ENCODE data around the gene CTSW. TPM values are rescaled to one million over a fixed set of nuclear protein-coding genes. Genes with fewer than 3 reads are reported as not detected.

The CTSW gene
- total RNA-seq, 1 donor from 2014 or later: not detected

GRCh38 chr11:65922565-65922964, 42.9 kb downstream of the CTSW start:
- H3K4me1 Mint-ChIP-seq (ENCODE audit: low read depth): peaks cover 14% of the 10 kb centered on the region
- no peak overlapping the region for H3K27ac Mint-ChIP-seq (ENCODE audit: unreplicated experiment)
- no peaks in the 10 kb centered on the region for H3K9me3 Mint-ChIP-seq (ENCODE audit: low read depth)
- TF ChIP-seq, protein P1, sequence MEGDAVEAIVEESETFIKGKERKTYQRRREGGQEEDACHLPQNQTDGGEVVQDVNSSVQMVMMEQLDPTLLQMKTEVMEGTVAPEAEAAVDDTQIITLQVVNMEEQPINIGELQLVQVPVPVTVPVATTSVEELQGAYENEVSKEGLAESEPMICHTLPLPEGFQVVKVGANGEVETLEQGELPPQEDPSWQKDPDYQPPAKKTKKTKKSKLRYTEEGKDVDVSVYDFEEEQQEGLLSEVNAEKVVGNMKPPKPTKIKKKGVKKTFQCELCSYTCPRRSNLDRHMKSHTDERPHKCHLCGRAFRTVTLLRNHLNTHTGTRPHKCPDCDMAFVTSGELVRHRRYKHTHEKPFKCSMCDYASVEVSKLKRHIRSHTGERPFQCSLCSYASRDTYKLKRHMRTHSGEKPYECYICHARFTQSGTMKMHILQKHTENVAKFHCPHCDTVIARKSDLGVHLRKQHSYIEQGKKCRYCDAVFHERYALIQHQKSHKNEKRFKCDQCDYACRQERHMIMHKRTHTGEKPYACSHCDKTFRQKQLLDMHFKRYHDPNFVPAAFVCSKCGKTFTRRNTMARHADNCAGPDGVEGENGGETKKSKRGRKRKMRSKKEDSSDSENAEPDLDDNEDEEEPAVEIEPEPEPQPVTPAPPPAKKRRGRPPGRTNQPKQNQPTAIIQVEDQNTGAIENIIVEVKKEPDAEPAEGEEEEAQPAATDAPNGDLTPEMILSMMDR (IDR thresholded peaks at IDR 0.05): no peak
- no peak overlapping the region for H3K4me3 Mint-ChIP-seq (ENCODE audit: unreplicated experiment)
- H3K36me3 Mint-ChIP-seq (ENCODE audit: low read depth): peaks cover 11% of the 10 kb centered on the region
- no peaks in the 10 kb centered on the region for H3K27me3 Mint-ChIP-seq (ENCODE audit: low read depth)
- DNase-seq (ENCODE audit: low spot score): no peak

DNA sequence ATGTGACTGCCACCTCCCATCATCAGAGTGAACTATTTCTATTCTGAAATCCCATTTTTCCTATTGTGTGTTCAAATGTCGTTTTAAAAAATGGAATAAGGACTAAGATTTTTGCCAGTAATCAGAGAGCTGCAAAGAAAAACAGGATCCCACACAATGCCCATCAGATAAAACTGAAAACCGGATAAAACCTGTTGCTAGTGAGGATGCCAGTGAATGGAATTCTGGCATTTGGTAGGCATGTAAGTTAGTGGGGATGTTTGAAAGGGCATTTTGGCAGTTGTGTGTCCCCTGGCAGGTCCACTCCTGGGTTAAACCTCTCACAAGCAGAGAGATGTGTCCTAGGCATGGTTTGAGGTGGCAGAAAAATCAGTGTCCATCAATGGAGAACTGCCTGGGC, 45.8 kb downstream of the CTSW start:
- no peak overlapping the region for H3K4me3 Mint-ChIP-seq (ENCODE audit: unreplicated experiment)
- no peaks in the 10 kb centered on the region for H3K9me3 Mint-ChIP-seq (ENCODE audit: low read depth)
- no peaks in the 10 kb centered on the region for H3K27me3 Mint-ChIP-seq (ENCODE audit: low read depth)
- no peak overlapping the region for H3K27ac Mint-ChIP-seq (ENCODE audit: unreplicated experiment)
- H3K36me3 Mint-ChIP-seq (ENCODE audit: low read depth): peaks cover 11% of the 10 kb centered on the region
- TF ChIP-seq, protein P1 (IDR thresholded peaks at IDR 0.05): no peak
- peaks cover 5% of the 10 kb centered on the region for H3K4me1 Mint-ChIP-seq (ENCODE audit: low read depth)
- DNase-seq (ENCODE audit: low spot score): no peak

DNA sequence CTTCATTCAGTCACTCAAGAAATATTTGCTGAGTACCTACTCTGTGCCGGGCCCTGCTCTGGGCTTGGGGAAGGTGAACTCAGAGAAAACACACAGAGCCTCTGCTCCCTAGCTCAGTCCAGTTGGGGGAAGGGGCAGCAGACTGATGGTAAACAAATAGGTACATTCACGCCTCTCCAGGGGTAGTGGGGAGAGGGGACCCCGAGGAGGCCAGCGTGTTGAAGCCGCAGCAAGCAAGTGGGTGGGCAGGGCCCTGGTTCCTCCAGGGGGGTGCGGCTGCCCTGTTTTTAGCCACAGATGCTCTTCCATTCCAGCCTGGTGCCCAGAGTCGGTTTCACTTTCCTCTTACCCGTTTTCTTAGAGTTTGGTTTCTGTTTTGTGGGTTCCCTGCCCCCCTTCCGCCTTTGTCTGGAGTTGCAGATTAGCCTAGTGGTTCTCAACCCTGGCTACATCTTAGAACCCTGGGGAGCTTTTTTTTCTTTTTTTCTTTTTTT, 48.3 kb downstream of the CTSW start:
- TF ChIP-seq, protein P1 (IDR thresholded peaks at IDR 0.05): no peak
- no peaks in the 10 kb centered on the region for H3K27me3 Mint-ChIP-seq (ENCODE audit: low read depth)
- peaks cover 4% of the 10 kb centered on the region for H3K36me3 Mint-ChIP-seq (ENCODE audit: low read depth)
- no peaks in the 10 kb centered on the region for H3K4me1 Mint-ChIP-seq (ENCODE audit: low read depth)
- no peak overlapping the region for H3K4me3 Mint-ChIP-seq (ENCODE audit: unreplicated experiment)
- no peaks in the 10 kb centered on the region for H3K9me3 Mint-ChIP-seq (ENCODE audit: low read depth)
- no peak for DNase-seq (ENCODE audit: low spot score)
- no peak overlapping the region for H3K27ac Mint-ChIP-seq (ENCODE audit: unreplicated experiment)

DNA sequence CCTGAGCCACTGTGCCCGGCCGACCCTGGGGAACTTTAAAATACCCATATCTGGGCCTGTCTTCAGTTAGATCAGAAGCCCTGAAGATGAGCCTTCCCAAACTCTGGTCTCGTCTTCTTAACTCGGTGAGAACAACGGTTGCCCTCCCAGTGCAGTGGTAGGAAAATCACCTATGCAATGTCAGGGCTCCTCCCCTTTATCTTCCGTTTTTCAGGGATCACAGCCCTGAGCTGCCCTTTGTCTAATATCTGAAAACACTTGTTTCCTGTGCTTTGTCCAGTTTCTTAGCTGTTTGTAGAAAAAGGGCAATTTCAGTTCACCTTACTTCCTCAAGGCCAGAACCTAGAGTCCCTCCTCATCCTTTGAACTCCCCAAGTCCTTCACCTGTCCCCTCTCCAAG, 49.0 kb downstream of the CTSW start:
- Mint-ChIP-seq H3K4me1 (ENCODE audit: low read depth) (no peaks in the 10 kb centered on the region), H3K4me3 (ENCODE audit: unreplicated experiment) (no peak overlapping the region), H3K27me3 (ENCODE audit: low read depth) (no peaks in the 10 kb centered on the region), H3K36me3 (ENCODE audit: low read depth) (no peaks in the 10 kb centered on the region), H3K27ac (ENCODE audit: unreplicated experiment) (no peak overlapping the region), H3K9me3 (ENCODE audit: low read depth) (no peaks in the 10 kb centered on the region)
- TF ChIP-seq, protein P1 (IDR thresholded peaks at IDR 0.05): no peak
- DNase-seq (ENCODE audit: low spot score): no peak

DNA sequence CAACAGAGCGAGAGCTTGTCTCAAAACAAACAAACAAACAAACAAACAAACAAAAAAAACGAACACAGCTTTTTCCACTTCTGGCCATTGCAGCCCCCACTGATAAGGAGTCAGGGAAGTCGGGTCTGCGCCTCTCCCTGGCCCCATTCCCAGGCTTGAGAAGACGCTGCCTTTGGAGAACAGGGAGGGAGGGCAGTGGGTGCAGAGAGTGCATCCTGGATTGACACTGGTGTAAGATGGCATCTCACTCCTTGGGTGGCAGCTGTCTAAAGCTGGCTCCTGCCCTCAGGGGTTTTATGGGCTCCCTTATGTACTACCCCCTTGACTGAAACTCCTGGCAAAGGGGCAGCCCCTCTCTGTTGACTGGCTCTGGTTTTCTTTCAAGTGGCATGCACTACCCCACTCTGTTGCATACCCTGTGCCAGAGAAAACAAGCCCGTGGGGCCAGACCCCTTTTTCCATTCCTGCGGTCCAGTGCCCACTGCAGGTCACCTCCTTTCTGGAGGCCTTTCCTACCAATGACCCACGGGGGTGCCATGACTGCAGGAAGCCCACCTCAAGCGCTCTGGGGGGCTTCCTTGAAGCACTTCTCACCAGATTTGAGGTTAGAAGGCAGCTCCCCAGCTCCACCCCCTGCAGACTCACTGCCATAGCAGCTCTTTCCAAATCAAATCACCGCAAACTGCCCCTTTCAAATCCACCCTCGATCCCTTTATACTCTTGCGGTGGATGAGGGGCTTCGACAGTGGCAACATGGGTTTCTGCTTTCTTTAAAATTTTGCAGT, 52.3 kb downstream of the CTSW start:
- Mint-ChIP-seq H3K27me3 (ENCODE audit: low read depth) (no peaks in the 10 kb centered on the region), H3K4me3 (ENCODE audit: unreplicated experiment) (no peak overlapping the region), H3K9me3 (ENCODE audit: low read depth) (no peaks in the 10 kb centered on the region), H3K27ac (ENCODE audit: unreplicated experiment) (no peak overlapping the region), H3K36me3 (ENCODE audit: low read depth) (no peaks in the 10 kb centered on the region), H3K4me1 (ENCODE audit: low read depth) (peaks cover 3% of the 10 kb centered on the region)
- TF ChIP-seq, protein P1 (IDR thresholded peaks at IDR 0.05): no peak
- no peak for DNase-seq (ENCODE audit: low spot score)

Measured in chondrocyte (in vitro differentiated cells).